ENCODE results near the gene CDKN1A.

CDKN1A gene

GRCh38 chr6:36686668-36687513 lies 8.4 kb downstream of the CDKN1A start:
- no peak overlapping the region for H2AFZ ChIP-seq (ENCODE audit: low read length)
- TF ChIP-seq EZH2phosphoT487 (IDR thresholded peaks at IDR 0.05; ENCODE audit: low read length) (no peak), CTCF (IDR thresholded peaks at IDR 0.05; ENCODE audit: low read length) (no peak), EZH2 (optimal IDR thresholded peaks at IDR 0.05; ENCODE audit: low read depth, low read length) (no peak)
- peaks cover 18% of the 10 kb centered on the region for H3K4me1 ChIP-seq (ENCODE audit: low read length)
- H3K4me3 ChIP-seq (ENCODE audit: low read length) = no peak overlapping the region
- peaks cover 24% of the 10 kb centered on the region for H3K79me2 ChIP-seq (ENCODE audit: low read length)
- no peaks in the 10 kb centered on the region for H3K9me3 ChIP-seq (replicated peaks; ENCODE audit: insufficient read depth, low read length)
- DNase-seq = no peak
- no peak overlapping the region for H3K4me2 ChIP-seq (ENCODE audit: low read depth, low read length)
- H3K9ac ChIP-seq (ENCODE audit: low read length) = no peak overlapping the region
- no peaks in the 10 kb centered on the region for H3K9me2 ChIP-seq (replicated peaks; ENCODE audit: insufficient read depth, low read length)
- H3F3A ChIP-seq (ENCODE audit: insufficient read depth, low read length) = peaks cover 13% of the 10 kb centered on the region
- no peak overlapping the region for H3K27ac ChIP-seq (ENCODE audit: low read length)
- no peaks in the 10 kb centered on the region for H4K20me1 ChIP-seq (ENCODE audit: insufficient read depth, low read length)
- H3K27me3 ChIP-seq (replicated peaks; ENCODE audit: insufficient read depth, low read length) = no peaks in the 10 kb centered on the region
- H3K36me3 ChIP-seq (replicated peaks; ENCODE audit: insufficient read depth, low read length) = no peaks in the 10 kb centered on the region

- Histone ChIP-seq H3K27me3 (replicated peaks; ENCODE audit: insufficient read depth, low read length) (no peaks in the 10 kb centered on the region), H3K9me2 (replicated peaks; ENCODE audit: insufficient read depth, low read length) (no peaks in the 10 kb centered on the region), H3K4me3 (ENCODE audit: low read length) (no peak overlapping the region), H3K79me2 (ENCODE audit: low read length) (peaks cover 16% of the 10 kb centered on the region), H2AFZ (ENCODE audit: low read length) (no peak overlapping the region), H3F3A (ENCODE audit: insufficient read depth, low read length) (peaks cover 1% of the 10 kb centered on the region; the same call in 1 of the 2 replicates), H3K36me3 (replicated peaks; ENCODE audit: insufficient read depth, low read length) (no peaks in the 10 kb centered on the region), H4K20me1 (ENCODE audit: insufficient read depth, low read length) (no peaks in the 10 kb centered on the region), H3K9ac (ENCODE audit: low read length) (no peak overlapping the region), H3K4me1 (ENCODE audit: low read length) (peaks cover 5% of the 10 kb centered on the region), H3K9me3 (replicated peaks; ENCODE audit: insufficient read depth, low read length) (no peaks in the 10 kb centered on the region), H3K27ac (ENCODE audit: low read length) (no peak overlapping the region), H3K4me2 (ENCODE audit: low read depth, low read length) (no peak overlapping the region)
- no peak for TF ChIP-seq EZH2phosphoT487 (IDR thresholded peaks at IDR 0.05; ENCODE audit: low read length)
- TF ChIP-seq EZH2 (optimal IDR thresholded peaks at IDR 0.05; ENCODE audit: low read depth, low read length) = no peak
- DNase-seq = no peak
Observed at GRCh38 chr6:36688063-36688738, 9.7 kb downstream of the CDKN1A start.

GRCh38 chr6:36688739-36689075 lies 10.2 kb downstream of the CDKN1A start:
- H3K27ac ChIP-seq (ENCODE audit: low read length) = no peak overlapping the region
- no peaks in the 10 kb centered on the region; the same call in 1 of the 2 replicates for H3K4me1 ChIP-seq (ENCODE audit: low read length)
- no peak overlapping the region for H3K4me3 ChIP-seq (ENCODE audit: low read length)
- no peak for TF ChIP-seq EZH2 (optimal IDR thresholded peaks at IDR 0.05; ENCODE audit: low read depth, low read length)
- TF ChIP-seq EZH2phosphoT487 (IDR thresholded peaks at IDR 0.05; ENCODE audit: low read length) = no peak
- TF ChIP-seq CTCF (IDR thresholded peaks at IDR 0.05; ENCODE audit: low read length) = no peak
- no peaks in the 10 kb centered on the region for H3K27me3 ChIP-seq (replicated peaks; ENCODE audit: insufficient read depth, low read length)
- H3K9me2 ChIP-seq (replicated peaks; ENCODE audit: insufficient read depth, low read length) = no peaks in the 10 kb centered on the region
- H4K20me1 ChIP-seq (ENCODE audit: insufficient read depth, low read length) = no peaks in the 10 kb centered on the region
- no peaks in the 10 kb centered on the region for H3K36me3 ChIP-seq (replicated peaks; ENCODE audit: insufficient read depth, low read length)
- H3K4me2 ChIP-seq (ENCODE audit: low read depth, low read length) = no peak overlapping the region
- DNase-seq = no peak
- H3K9ac ChIP-seq (ENCODE audit: low read length) = no peak overlapping the region
- no peak overlapping the region for H2AFZ ChIP-seq (ENCODE audit: low read length)
- H3F3A ChIP-seq (ENCODE audit: insufficient read depth, low read length) = no peaks in the 10 kb centered on the region
- no peaks in the 10 kb centered on the region for H3K9me3 ChIP-seq (replicated peaks; ENCODE audit: insufficient read depth, low read length)
- peaks cover 10% of the 10 kb centered on the region for H3K79me2 ChIP-seq (ENCODE audit: low read length)

Measured in MM.1S (cell line).